ENCODE results near the gene FN1.

FN1 gene

GRCh38 chr2:215368493-215368809, 67.4 kb downstream of the FN1 start:
- DNase-seq (ENCODE audit: low read depth), result no peak
- TF ChIP-seq CTCF (conservative IDR thresholded peaks at IDR 0.05; ENCODE audit: low read depth, low read length), result no peak
- H3K4me3 ChIP-seq (ENCODE audit: low read length), result no peak overlapping the region

GRCh38 chr2:215367662-215368492, 68.0 kb downstream of the FN1 start:
- TF ChIP-seq CTCF (conservative IDR thresholded peaks at IDR 0.05; ENCODE audit: low read depth, low read length), result no peak
- no peak for DNase-seq (ENCODE audit: low read depth)

GRCh38 chr2:215366440-215367032, 69.3 kb downstream of the FN1 start:
- no peak for DNase-seq (ENCODE audit: low read depth)
- TF ChIP-seq CTCF (conservative IDR thresholded peaks at IDR 0.05; ENCODE audit: low read depth, low read length), result no peak
- no peak overlapping the region for H3K4me3 ChIP-seq (ENCODE audit: low read length)

More at GRCh38 chr2:215367662-215368492, 68.0 kb downstream of the FN1 start:
- no peak overlapping the region for H3K4me3 ChIP-seq (ENCODE audit: low read length)

- no peak overlapping the region for H3K4me3 ChIP-seq (ENCODE audit: low read length)
- no peak for TF ChIP-seq CTCF (conservative IDR thresholded peaks at IDR 0.05; ENCODE audit: low read depth, low read length)
- DNase-seq (ENCODE audit: low read depth), result no peak
These were observed 70.6 kb downstream of the FN1 start for GRCh38 chr2:215365184-215365658.

- no peak for DNase-seq (ENCODE audit: low read depth)
- no peak for TF ChIP-seq CTCF (conservative IDR thresholded peaks at IDR 0.05; ENCODE audit: low read depth, low read length)
- no peak overlapping the region for H3K4me3 ChIP-seq (ENCODE audit: low read length)
These were observed 71.4 kb downstream of the FN1 start for GRCh38 chr2:215364157-215365155.

- H3K4me3 ChIP-seq (ENCODE audit: low read length), result no peak overlapping the region
- no peak for DNase-seq (ENCODE audit: low read depth)
- TF ChIP-seq CTCF (conservative IDR thresholded peaks at IDR 0.05; ENCODE audit: low read depth, low read length), result no peak
These were observed 72.3 kb downstream of the FN1 start for GRCh38 chr2:215363461-215364156.
